ENCODE data around the gene ZFP42.

The ZFP42 gene

DNA sequence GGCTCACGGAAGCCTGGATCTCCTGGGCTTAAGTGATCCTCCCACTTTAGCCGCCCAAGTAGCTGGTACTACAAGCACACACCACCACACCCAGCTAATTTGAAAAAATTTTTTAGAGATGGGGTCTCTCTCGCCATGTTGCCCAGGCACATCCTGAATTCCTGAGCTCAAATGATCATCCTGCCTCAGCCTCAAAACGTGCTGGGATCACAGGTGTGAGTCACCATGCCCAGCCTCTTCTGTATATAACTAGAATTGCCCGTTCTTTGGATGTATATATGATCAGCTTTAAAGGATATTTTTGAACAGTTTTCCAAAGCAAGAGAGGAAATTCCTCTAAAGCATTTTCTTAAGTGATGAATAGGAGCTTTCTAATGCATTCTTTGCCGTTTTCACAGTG lies 22.7 kb downstream of the ZFP42 start:
- TF ChIP-seq, protein P1, sequence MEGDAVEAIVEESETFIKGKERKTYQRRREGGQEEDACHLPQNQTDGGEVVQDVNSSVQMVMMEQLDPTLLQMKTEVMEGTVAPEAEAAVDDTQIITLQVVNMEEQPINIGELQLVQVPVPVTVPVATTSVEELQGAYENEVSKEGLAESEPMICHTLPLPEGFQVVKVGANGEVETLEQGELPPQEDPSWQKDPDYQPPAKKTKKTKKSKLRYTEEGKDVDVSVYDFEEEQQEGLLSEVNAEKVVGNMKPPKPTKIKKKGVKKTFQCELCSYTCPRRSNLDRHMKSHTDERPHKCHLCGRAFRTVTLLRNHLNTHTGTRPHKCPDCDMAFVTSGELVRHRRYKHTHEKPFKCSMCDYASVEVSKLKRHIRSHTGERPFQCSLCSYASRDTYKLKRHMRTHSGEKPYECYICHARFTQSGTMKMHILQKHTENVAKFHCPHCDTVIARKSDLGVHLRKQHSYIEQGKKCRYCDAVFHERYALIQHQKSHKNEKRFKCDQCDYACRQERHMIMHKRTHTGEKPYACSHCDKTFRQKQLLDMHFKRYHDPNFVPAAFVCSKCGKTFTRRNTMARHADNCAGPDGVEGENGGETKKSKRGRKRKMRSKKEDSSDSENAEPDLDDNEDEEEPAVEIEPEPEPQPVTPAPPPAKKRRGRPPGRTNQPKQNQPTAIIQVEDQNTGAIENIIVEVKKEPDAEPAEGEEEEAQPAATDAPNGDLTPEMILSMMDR (IDR thresholded peaks at IDR 0.05; ENCODE audit: borderline replicate concordance, insufficient read depth, low read depth, low read length): no peak
- no peak overlapping the region for H3K4me3 ChIP-seq (ENCODE audit: low read depth, low read length)

DNA sequence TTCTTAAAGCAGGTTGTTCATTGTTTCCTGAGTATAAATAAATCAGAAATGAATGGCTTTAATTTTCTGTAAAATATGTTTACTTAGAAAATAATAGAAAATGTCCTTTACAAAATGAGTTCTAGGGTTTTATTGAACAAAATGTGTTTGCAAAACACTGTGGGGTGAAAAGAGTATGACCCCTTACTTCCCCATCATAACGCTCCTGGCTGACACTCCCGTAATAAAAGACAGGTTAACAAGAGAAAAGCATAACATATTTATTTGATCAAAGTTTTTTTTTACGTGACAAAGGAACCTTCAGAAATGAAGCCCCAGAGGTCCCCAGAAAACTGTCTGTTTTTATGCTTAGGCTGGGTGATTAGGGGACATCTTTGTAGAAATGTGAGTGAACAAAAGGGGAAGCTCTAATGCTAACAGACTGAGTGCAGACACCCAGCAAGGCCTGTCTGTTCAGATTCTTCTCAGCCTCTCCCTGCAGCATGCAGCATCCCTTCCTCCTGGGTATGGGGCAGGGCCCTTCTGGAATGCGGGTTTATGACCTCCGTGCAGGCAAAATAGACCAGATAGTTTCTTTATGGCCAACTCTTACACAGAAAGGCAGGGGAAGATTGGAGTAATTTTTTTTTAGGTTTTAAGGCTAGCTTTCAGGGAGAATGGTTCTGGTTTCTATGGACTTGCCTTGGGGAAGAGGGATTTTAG lies 26.1 kb downstream of the ZFP42 start:
- TF ChIP-seq, protein P1 (IDR thresholded peaks at IDR 0.05; ENCODE audit: borderline replicate concordance, insufficient read depth, low read depth, low read length): no peak
- no peak overlapping the region for H3K4me3 ChIP-seq (ENCODE audit: low read depth, low read length)

DNA sequence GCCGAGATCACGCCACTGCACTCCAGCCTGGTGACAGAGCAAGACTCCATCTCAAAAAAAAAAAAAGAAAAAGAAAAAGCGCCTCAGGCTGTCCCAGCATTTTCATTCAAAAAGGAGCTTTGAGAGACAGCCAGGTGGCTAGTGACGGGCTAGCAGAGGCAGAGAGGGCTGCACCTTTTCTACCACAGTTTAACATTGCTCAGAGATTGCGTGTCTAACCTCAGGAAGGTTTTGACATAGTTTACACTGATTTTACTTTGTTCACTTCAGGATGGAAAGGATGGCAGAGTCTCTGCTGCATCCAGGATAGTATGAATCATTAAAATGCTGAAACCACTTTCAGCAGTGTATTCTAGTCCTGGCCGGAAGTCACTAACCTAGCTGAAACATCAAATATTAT lies 28.1 kb downstream of the ZFP42 start:
- TF ChIP-seq, protein P1 (IDR thresholded peaks at IDR 0.05; ENCODE audit: borderline replicate concordance, insufficient read depth, low read depth, low read length): no peak
- H3K4me3 ChIP-seq (ENCODE audit: low read depth, low read length): no peak overlapping the region

DNA sequence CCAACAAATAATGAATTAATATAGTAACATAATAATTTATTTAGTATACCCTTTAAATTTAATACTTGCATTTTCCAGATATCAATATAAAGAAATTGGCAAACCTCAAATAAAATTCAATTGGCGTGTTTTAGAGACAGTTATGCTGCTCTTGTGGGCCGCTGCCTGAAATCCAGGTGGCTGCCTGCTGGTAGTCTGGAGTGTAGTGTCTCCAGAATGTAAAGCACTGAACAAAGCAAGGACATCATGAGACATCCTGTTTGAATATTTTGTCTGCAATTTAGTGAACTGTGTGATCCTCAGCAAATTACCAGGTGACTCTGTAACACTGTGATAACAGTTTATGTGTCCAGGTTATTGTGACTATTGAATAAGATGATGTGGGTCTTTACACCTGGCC lies 29.9 kb downstream of the ZFP42 start:
- TF ChIP-seq, protein P1 (IDR thresholded peaks at IDR 0.05; ENCODE audit: borderline replicate concordance, insufficient read depth, low read depth, low read length): no peak
- no peak overlapping the region for H3K4me3 ChIP-seq (ENCODE audit: low read depth, low read length)

DNA sequence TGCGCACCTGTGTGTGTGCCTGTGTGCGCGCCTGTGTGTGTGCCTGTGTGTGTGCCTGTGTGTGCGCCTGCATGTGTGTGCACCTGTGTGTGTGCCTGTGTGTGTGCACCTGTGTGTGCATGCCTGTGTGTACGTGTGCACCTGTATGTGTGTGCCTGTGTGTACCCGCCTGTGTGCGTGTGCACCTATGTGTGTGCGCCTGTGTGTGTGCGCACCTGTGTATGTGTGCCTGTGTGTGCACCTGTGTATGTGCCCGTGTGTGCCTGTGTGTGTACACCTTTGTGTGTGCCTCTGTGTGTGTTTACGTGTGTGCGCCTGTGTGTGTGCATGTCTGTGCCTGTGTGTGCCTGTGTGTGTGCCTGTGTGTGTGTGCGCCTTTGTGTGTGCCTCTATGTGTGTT lies 33.5 kb downstream of the ZFP42 start:
- TF ChIP-seq, protein P1 (IDR thresholded peaks at IDR 0.05; ENCODE audit: borderline replicate concordance, insufficient read depth, low read depth, low read length): no peak
- H3K4me3 ChIP-seq (ENCODE audit: low read depth, low read length): no peak overlapping the region

DNA sequence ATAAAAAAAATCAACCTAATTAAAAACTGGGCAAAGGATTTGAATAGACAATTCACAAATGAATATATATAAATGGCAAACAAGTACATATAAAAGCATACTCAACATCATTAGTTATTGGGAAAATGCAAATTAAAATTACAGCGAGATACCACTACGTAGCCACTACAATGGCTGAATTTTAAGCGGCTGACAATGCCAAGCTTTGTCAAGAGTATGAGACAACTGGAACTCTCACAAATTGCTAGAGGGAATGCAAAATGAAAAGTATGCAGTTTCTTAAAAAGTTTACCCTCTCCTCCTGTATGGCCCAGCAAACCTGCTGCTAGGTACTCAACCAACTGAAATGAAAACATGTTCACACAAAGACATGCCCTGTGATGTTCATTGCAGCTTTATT lies 34.8 kb downstream of the ZFP42 start:
- TF ChIP-seq, protein P1 (IDR thresholded peaks at IDR 0.05; ENCODE audit: borderline replicate concordance, insufficient read depth, low read depth, low read length): no peak
- H3K4me3 ChIP-seq (ENCODE audit: low read depth, low read length): no peak overlapping the region

DNA sequence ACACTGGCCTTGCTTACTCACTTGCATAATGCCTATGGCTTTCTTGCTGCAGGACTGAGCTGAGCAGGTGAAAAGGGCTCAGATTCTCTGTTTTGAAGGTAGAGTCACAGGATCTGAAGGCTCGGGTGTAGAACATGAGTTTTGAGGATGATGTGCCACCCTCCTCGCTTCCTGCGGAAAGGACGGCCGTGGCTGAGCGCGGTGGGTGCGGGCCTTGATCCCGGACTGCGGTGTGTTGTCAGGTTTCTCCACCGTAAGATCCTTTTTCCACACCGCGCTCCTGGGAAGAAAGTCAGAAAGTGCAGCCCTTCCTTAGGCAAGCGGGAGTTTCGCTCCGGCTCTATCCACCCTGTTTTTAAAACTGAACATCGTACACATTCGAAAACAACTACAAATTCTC lies 36.2 kb downstream of the ZFP42 start:
- TF ChIP-seq, protein P1 (IDR thresholded peaks at IDR 0.05; ENCODE audit: borderline replicate concordance, insufficient read depth, low read depth, low read length): no peak
- no peak overlapping the region for H3K4me3 ChIP-seq (ENCODE audit: low read depth, low read length)
